ENCODE data around the gene CCDC102A.

DNA sequence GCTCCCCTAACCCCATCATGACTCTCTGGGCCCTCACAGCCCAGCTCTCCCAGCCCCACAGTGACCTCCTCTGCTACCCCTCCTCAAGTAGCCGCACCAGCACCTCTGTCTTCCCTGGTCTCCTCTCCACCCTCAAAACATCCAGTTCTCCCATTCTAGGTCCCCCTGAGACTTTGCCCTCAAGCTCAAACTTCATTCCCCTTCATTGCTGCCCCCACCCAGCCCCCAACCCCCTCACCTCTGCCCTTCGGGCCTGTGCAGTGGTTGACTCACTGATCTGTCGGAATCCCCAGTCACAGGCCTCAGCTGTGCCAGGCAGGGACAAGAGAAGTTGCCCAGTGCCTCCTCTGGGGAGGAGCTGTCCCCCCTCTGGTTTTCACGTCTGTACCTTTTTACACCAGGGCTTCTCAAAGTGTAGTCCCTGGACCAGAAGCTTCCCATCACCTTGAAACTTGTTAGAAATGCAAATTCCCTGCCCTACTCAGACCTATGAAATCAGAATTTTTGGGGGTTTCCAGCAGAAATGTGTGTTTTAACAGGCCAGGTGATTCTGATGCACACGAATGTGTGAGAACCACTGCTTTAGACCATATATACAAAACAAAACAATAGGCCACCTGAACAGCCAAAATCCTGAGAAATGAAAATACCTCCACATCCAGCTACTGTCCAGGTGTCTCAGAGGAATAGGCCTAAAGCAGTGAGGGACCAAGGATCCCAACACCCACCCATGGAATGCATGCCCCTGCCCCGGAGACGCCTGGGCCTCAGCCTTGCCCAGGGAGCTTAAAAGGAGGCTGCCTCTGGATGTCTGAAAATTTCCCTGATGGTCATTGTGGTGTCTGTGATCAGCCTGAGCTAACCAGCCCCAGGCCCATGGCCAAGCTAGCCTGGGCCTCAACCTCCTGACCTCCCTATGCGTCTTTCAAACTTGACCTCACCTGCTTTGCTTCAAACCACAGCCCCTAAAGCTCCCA, 49.2 kb downstream of the CCDC102A start:
- TF ChIP-seq, protein P1, sequence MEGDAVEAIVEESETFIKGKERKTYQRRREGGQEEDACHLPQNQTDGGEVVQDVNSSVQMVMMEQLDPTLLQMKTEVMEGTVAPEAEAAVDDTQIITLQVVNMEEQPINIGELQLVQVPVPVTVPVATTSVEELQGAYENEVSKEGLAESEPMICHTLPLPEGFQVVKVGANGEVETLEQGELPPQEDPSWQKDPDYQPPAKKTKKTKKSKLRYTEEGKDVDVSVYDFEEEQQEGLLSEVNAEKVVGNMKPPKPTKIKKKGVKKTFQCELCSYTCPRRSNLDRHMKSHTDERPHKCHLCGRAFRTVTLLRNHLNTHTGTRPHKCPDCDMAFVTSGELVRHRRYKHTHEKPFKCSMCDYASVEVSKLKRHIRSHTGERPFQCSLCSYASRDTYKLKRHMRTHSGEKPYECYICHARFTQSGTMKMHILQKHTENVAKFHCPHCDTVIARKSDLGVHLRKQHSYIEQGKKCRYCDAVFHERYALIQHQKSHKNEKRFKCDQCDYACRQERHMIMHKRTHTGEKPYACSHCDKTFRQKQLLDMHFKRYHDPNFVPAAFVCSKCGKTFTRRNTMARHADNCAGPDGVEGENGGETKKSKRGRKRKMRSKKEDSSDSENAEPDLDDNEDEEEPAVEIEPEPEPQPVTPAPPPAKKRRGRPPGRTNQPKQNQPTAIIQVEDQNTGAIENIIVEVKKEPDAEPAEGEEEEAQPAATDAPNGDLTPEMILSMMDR (conservative IDR thresholded peaks at IDR 0.05) = no peak
- no peak for TF ChIP-seq ZFX (IDR thresholded peaks at IDR 0.05)

All from C4-2B (cell line).